Measurements from ENCODE around the gene RPA4. TPM values are rescaled to one million over a fixed set of nuclear protein-coding genes. Genes with fewer than 3 reads are reported as not detected.

The RPA4 gene
- total RNA-seq, 1 donor from 2014 or later, result not detected

GRCh38 chrX:96929036-96929435, 45.3 kb downstream of the RPA4 start:
- intact Hi-C loops (cut with DNase I), result no loop called here
- ATAC-seq (ENCODE audit: poor library complexity), result no peak

More at GRCh38 chrX:96929036-96929435, 45.3 kb downstream of the RPA4 start:
- no peak for DNase-seq

Other genes with a start within 250 kb of the RPA4 start
- gene DIAPH2, start 199.1 kb upstream of the RPA4 start, total RNA-seq, result 11.0 TPM

Data from Right ventricle myocardium superior (tissue), 1 donor.